Liver (tissue), 9 donors: ENCODE data around the gene ATP2B2. TPM values are rescaled to one million over a fixed set of nuclear protein-coding genes. Genes with fewer than 3 reads are reported as not detected.

Experiments used
- DNase-seq: peaks from one replicate; pipeline ENCODE4 v3.0.0-alpha.2; 2017; ENCODE audit warnings: low spot score
- H3K27ac ChIP-seq, 2 donors: one replicate each; pipeline ENCODE4 v1.7.0; 2013; ENCODE audit warnings: inconsistent platforms in 2 of 2, low read length in 2 of 2, control low read depth in 1 of 2, low read depth in 1 of 2, mild to moderate bottlenecking in 1 of 2
- H3K27me3 ChIP-seq, 4 donors: one replicate each; pipeline versions ENCODE4 v1.6.1 to v1.7.0; 2013; ENCODE audit warnings: low read length in 3 of 4, inconsistent platforms in 1 of 4, mild to moderate bottlenecking in 1 of 4, moderate library complexity in 1 of 4; ENCODE audit not compliant: control insufficient read depth in 4 of 4, insufficient read depth in 4 of 4
- H3K36me3 ChIP-seq, 4 donors: one replicate each; pipeline versions ENCODE4 v1.6.1 to v1.7.0; 2013; ENCODE audit warnings: low read length in 3 of 4, mild to moderate bottlenecking in 3 of 4, low read depth in 1 of 4, moderate library complexity in 1 of 4; ENCODE audit not compliant: control insufficient read depth in 4 of 4, insufficient read depth in 3 of 4
- H3K4me1 ChIP-seq, 4 donors: one replicate each; pipeline versions ENCODE4 v1.6.1 to v1.7.0; 2013; ENCODE audit warnings: low read length in 3 of 4, mild to moderate bottlenecking in 3 of 4, moderate library complexity in 1 of 4; ENCODE audit not compliant: control insufficient read depth in 4 of 4, insufficient read depth in 4 of 4
- H3K4me3 ChIP-seq, 3 donors: one replicate each; pipeline versions ENCODE4 v1.6.1 to v1.7.0; 2013; ENCODE audit warnings: low read length in 3 of 3, control low read depth in 1 of 3, low read depth in 1 of 3, mild to moderate bottlenecking in 1 of 3
- H3K9ac ChIP-seq, 2 donors: one replicate each; pipeline ENCODE4 v1.7.0; 2013; ENCODE audit warnings: low read length in 2 of 2, mild to moderate bottlenecking in 2 of 2, moderate library complexity in 2 of 2, control low read depth in 1 of 2, low read depth in 1 of 2
- H3K9me3 ChIP-seq, 4 donors: one replicate each; pipeline versions ENCODE4 v1.6.1 to v1.7.0; 2013; ENCODE audit warnings: low read length in 3 of 4; ENCODE audit not compliant: control insufficient read depth in 4 of 4
- EGR1 ChIP-seq, 2 donors: IDR thresholded peaks; 2 replicates each; pipeline ENCODE4 v1.6.1; 2016 to 2018; ENCODE audit warnings: antibody characterized with exemption in 2 of 2, low read depth in 2 of 2
- FOXA1 ChIP-seq: IDR thresholded peaks from 2 replicates; pipeline ENCODE4 v1.6.1; 2016; ENCODE audit warnings: antibody characterized with exemption
- FOXA2 ChIP-seq: IDR thresholded peaks from 2 replicates; pipeline ENCODE4 v1.6.1; 2016; ENCODE audit warnings: antibody characterized with exemption
- GABPA ChIP-seq, 2 donors: IDR thresholded peaks in 1 of 2; conservative IDR thresholded peaks in 1 of 2; 2 replicates each; pipeline ENCODE4 v1.6.1; 2016; ENCODE audit warnings: antibody characterized with exemption in 2 of 2, mild to moderate bottlenecking in 1 of 2, moderate library complexity in 1 of 2
- HNF4A ChIP-seq, 2 donors: conservative IDR thresholded peaks; 2 replicates each; pipeline ENCODE4 v1.6.1; 2016; ENCODE audit warnings: antibody characterized with exemption in 2 of 2, mild to moderate bottlenecking in 2 of 2
- HNF4G ChIP-seq: IDR thresholded peaks from 2 replicates; pipeline ENCODE4 v1.6.1; 2016; ENCODE audit warnings: antibody characterized with exemption
- NR2F2 ChIP-seq: IDR thresholded peaks from 2 replicates; pipeline ENCODE4 v1.6.1; 2016; ENCODE audit warnings: antibody characterized with exemption
- RAD21 ChIP-seq, 2 donors: IDR thresholded peaks; 2 replicates each; pipeline ENCODE4 v1.6.1; 2016; ENCODE audit warnings: antibody characterized with exemption in 2 of 2, mild to moderate bottlenecking in 2 of 2
- REST ChIP-seq: IDR thresholded peaks from 2 replicates; pipeline ENCODE4 v1.6.1; 2016; ENCODE audit warnings: antibody characterized with exemption, mild to moderate bottlenecking
- RXRA ChIP-seq, 2 donors: IDR thresholded peaks; 2 replicates each; pipeline ENCODE4 v1.6.1; 2017 to 2018; ENCODE audit warnings: antibody characterized with exemption in 2 of 2, mild to moderate bottlenecking in 1 of 2
- SP1 ChIP-seq: IDR thresholded peaks from 2 replicates; pipeline ENCODE4 v1.6.1; 2018; ENCODE audit warnings: antibody characterized with exemption, mild to moderate bottlenecking
- TAF1 ChIP-seq: conservative IDR thresholded peaks from 2 replicates; pipeline ENCODE4 v1.6.1; 2016; ENCODE audit warnings: antibody characterized with exemption, mild to moderate bottlenecking
- ZBTB33 ChIP-seq: IDR thresholded peaks from 2 replicates; pipeline ENCODE4 v1.6.1; 2016; ENCODE audit warnings: antibody characterized with exemption
- WGBS: extraction: QIAGEN DNeasy Blood & Tissue Kit; methylation state at CpG from one replicate; pipeline ENCODE4 v1.1.7; 2013; 5-methylcytosine and 5-hydroxymethylcytosine counted together
- polyA plus RNA-seq, 2 donors: library from polyadenylated mRNA; stranded (reverse) in 1 of 2; unstranded in 1 of 2; fragments of 200-250 nt in 1 of 2; fragments of >200 nt in 1 of 2; fragmentation: Nextera tagmentation in 1 of 2; extraction: Ambion mirVana in 1 of 2; gene quantifications; one replicate each; pipeline versions ENCODE4 v1.2.1 to v1.2.3, GENCODE V29; 2013 to 2015
- total RNA-seq, 2 donors: library from RNA; depleted of rRNA; stranded (reverse); fragments of >200 nt; gene quantifications; one replicate each; pipeline ENCODE4 v1.2.3, GENCODE V29; 2014
- TF ChIP-seq, protein P1 (sequence below): IDR thresholded peaks from 2 replicates; pipeline ENCODE4 v1.6.1; 2016; ENCODE audit warnings: antibody characterized with exemption
- donor health status: healthy.
- donor health status: healthy.
- donor health status: healthy.
- donor health status: healthy.
- donor health status: healthy.

Gene ATP2B2
- total and polyA plus RNA-seq, 4 donors = 10.4 to 27.8 (median 20.7) TPM

- WGBS = 96% methylated on average over 8 of the region's 8 CpGs
- Histone ChIP-seq H3K36me3 (peaks cover 11 to 76% (median 64%) of the 10 kb centered on the region in 4 donors), H3K27ac (no peak overlapping the region), H3K4me3 (no peak overlapping the region), H3K9me3 (no peaks in the 10 kb centered on the region), H3K4me1 (no peaks in the 10 kb centered on the region), H3K9ac (no peak overlapping the region), H3K27me3 (no peaks in the 10 kb centered on the region)
- no peak for TF ChIP-seq HNF4A (conservative IDR thresholded peaks at IDR 0.05)
- no peak for TF ChIP-seq FOXA1
- no peak for TF ChIP-seq FOXA2
- no peak for TF ChIP-seq RAD21 (IDR thresholded peaks at IDR 0.05)
- no peak for TF ChIP-seq NR2F2
- no peak for TF ChIP-seq SP1
- no peak for TF ChIP-seq ZBTB33
- TF ChIP-seq, protein P1, sequence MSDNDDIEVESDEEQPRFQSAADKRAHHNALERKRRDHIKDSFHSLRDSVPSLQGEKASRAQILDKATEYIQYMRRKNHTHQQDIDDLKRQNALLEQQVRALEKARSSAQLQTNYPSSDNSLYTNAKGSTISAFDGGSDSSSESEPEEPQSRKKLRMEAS = no peak
- TF ChIP-seq EGR1 (IDR thresholded peaks at IDR 0.05; ENCODE audit: low read depth in 2 of 2) = no peak
- no peak for TF ChIP-seq REST
- no peak for DNase-seq
Measured at GRCh38 chr3:10304905-10305304, 200.5 kb downstream of the ATP2B2 start.

DNA sequence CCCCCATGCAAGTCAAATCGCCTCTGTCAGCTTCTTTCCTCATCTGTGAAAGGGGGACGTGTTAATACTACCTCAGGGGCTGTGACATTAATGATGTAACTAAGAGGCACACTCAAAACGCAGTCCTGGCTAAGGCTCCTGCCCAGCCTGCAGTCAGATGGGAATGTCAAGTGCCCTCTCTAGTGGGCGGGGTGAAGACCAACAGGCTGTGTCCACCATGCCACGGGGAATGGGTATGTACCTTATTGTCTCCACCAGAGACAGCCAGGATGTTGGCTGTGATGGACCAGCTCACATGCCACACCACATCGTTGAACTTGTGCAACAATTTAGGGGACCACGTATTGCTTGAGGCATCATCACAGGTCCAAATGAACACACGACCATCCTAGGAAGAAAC lies 201.6 kb downstream of the ATP2B2 start:
- DNase-seq = no peak
- Histone ChIP-seq H3K4me1 (no peaks in the 10 kb centered on the region), H3K4me3 (no peak overlapping the region), H3K9me3 (no peaks in the 10 kb centered on the region), H3K27ac (no peak overlapping the region), H3K27me3 (no peaks in the 10 kb centered on the region), H3K36me3 (peaks cover 11 to 74% (median 62%) of the 10 kb centered on the region in 4 donors), H3K9ac (no peak overlapping the region)
- TF ChIP-seq, protein P1 = no peak
- TF ChIP-seq EGR1 (IDR thresholded peaks at IDR 0.05; ENCODE audit: low read depth in 2 of 2) = no peak
- no peak for TF ChIP-seq HNF4G
- TF ChIP-seq GABPA (IDR thresholded peaks at IDR 0.05 in 1 of 2, conservative IDR thresholded peaks at IDR 0.05 in 1 of 2) = no peak
- no peak for TF ChIP-seq TAF1
- no peak for TF ChIP-seq RXRA (IDR thresholded peaks at IDR 0.05)
- 83% methylated on average over 8 of the region's 8 CpGs for WGBS
